SK-N-SH (cell line): ENCODE data around the gene A2M. TPM values are rescaled to one million over a fixed set of nuclear protein-coding genes. Genes with fewer than 3 reads are reported as not detected.

Experiments
- CTCF ChIA-PET: fragments of 300-600, 350-600 bp; formaldehyde crosslinking; extraction: SDS; loops from one replicate; lab custom pipeline; 2021; lab: Yijun Ruan, JAX
- POLR2A ChIA-PET: fragments of 350-600 bp; sonication (Branson Sonifier 250); formaldehyde crosslinking; extraction: SDS; loops from one replicate; lab custom pipeline; 2020; ENCODE audit warnings: antibody characterized with exemption, inconsistent platforms; lab: Yijun Ruan, JAX
- DNase-seq: peaks from one replicate; pipeline ENCODE4 v3.0.0; 2012
- H2AFZ ChIP-seq: fragments of 200-600 bp; sonication (generic); 2 replicates; pipeline ENCODE4 v1.8.1; 2016; ENCODE audit warnings: antibody characterized with exemption, mild to moderate bottlenecking, low read depth
- H3F3A ChIP-seq: fragments of 200-600 bp; sonication (generic); replicated peaks from 2 replicates; pipeline ENCODE3; 2016; ENCODE audit warnings: antibody characterized with exemption, mild to moderate bottlenecking; ENCODE audit not compliant: insufficient read depth
- H3K27ac ChIP-seq, 2 experiments: fragments of 200-500 bp in 1 of 2; fragments of 200-600 bp in 1 of 2; sonication (Bioruptor generic) in 1 of 2; sonication (generic), shearing (Covaris generic) in 1 of 2; 2 replicates each; pipeline versions ENCODE4 v1.5.1 to v1.6.1; 2014 to 2016; ENCODE audit warnings: low read depth in 2 of 2, inconsistent platforms in 1 of 2, low read length in 1 of 2, mild to moderate bottlenecking in 1 of 2, mixed read lengths in 1 of 2
- H3K27me3 ChIP-seq: fragments of 200-600 bp; sonication (generic), shearing (Covaris generic); 2 replicates; pipeline ENCODE4 v1.6.1; 2016; ENCODE audit warnings: mixed run types; ENCODE audit not compliant: insufficient read depth
- H3K36me3 ChIP-seq, 2 experiments: fragments of 200-500 bp in 1 of 2; fragments of 200-600 bp in 1 of 2; sonication (Bioruptor generic) in 1 of 2; sonication (generic) in 1 of 2; replicated peaks in 1 of 2; 2 replicates each; pipeline versions ENCODE3 to v1.5.1; 2014 to 2016; ENCODE audit warnings: low read length in 1 of 2, mild to moderate bottlenecking in 1 of 2; ENCODE audit not compliant: insufficient read depth in 2 of 2, control insufficient read depth in 1 of 2
- H3K4me1 ChIP-seq, 2 experiments: fragments of 200-500 bp in 1 of 2; fragments of 200-600 bp in 1 of 2; sonication (Bioruptor generic) in 1 of 2; sonication (generic), shearing (Covaris generic) in 1 of 2; 2 replicates each; pipeline versions ENCODE4 v1.5.1 to v1.6.1; 2014 to 2016; ENCODE audit warnings: low read depth in 1 of 2, low read length in 1 of 2, mixed run types in 1 of 2; ENCODE audit not compliant: insufficient read depth in 2 of 2, control insufficient read depth in 1 of 2
- H3K4me2 ChIP-seq: fragments of 200-600 bp; sonication (generic), shearing (Covaris generic); 2 replicates; pipeline ENCODE4 v1.6.1; 2017; ENCODE audit warnings: mixed run types
- H3K4me3 ChIP-seq, 2 experiments: fragments of 200-500 bp in 1 of 2; fragments of 200-600 bp in 1 of 2; sonication (Bioruptor generic) in 1 of 2; sonication (generic), shearing (Covaris generic) in 1 of 2; 2 replicates each; pipeline versions ENCODE4 v1.5.1 to v1.8.1; 2014 to 2016; ENCODE audit warnings: low read depth in 2 of 2, inconsistent platforms in 1 of 2, low read length in 1 of 2, mild to moderate bottlenecking in 1 of 2, mixed read lengths in 1 of 2, moderate library complexity in 1 of 2
- H3K79me2 ChIP-seq: fragments of 200-600 bp; sonication (generic); 2 replicates; pipeline ENCODE4 v1.8.1; 2017; ENCODE audit warnings: mild to moderate bottlenecking; ENCODE audit not compliant: insufficient read depth
- H3K9ac ChIP-seq: fragments of 200-600 bp; sonication (generic); 2 replicates; pipeline ENCODE4 v1.6.1; 2017; ENCODE audit warnings: mixed run types
- H3K9me2 ChIP-seq: fragments of 200-600 bp; sonication (generic); 2 replicates; pipeline ENCODE4 v1.6.1; 2017; ENCODE audit warnings: mixed run types
- H3K9me3 ChIP-seq: fragments of 200-600 bp; sonication (generic); 2 replicates; pipeline ENCODE4 v1.6.1; 2017; ENCODE audit warnings: mixed run types, mild to moderate bottlenecking, moderate library complexity
- H4K20me1 ChIP-seq: fragments of 200-600 bp; sonication (generic); 2 replicates; pipeline ENCODE4 v1.6.1; 2017; ENCODE audit warnings: mild to moderate bottlenecking, mixed run types; ENCODE audit not compliant: insufficient read depth
- EZH2phosphoT487 ChIP-seq: fragments of 200-600 bp; sonication (generic); IDR thresholded peaks from 2 replicates; pipeline ENCODE4 v1.6.1; 2017; ENCODE audit warnings: low read depth, mixed run types, mild to moderate bottlenecking, antibody characterized with exemption, moderate library complexity, borderline replicate concordance
- FOSL2 ChIP-seq: IDR thresholded peaks from 2 replicates; pipeline ENCODE4 v1.4.0; 2012; ENCODE audit warnings: low read depth, mild to moderate bottlenecking, moderate library complexity, borderline replicate concordance
- GABPA ChIP-seq: IDR thresholded peaks from 2 replicates; pipeline ENCODE4 v1.4.0; 2012; ENCODE audit warnings: low read depth, mild to moderate bottlenecking
- GATA2 ChIP-seq: sonication (generic); formaldehyde crosslinking; IDR thresholded peaks from 2 replicates; pipeline ENCODE4 v1.5.0; 2020; ENCODE audit warnings: mild to moderate bottlenecking, missing genetic modification reagents
- MAX ChIP-seq: IDR thresholded peaks from 2 replicates; pipeline ENCODE4 v1.4.0; 2012; ENCODE audit warnings: low read depth
- NFIC ChIP-seq: IDR thresholded peaks from 2 replicates; pipeline ENCODE4 v1.4.0; 2012; ENCODE audit warnings: borderline replicate concordance
- POLR2AphosphoS5 ChIP-seq: IDR thresholded peaks from 2 replicates; pipeline ENCODE4 v1.6.1; 2012; ENCODE audit warnings: low read depth, low read length
- RAD21 ChIP-seq: IDR thresholded peaks from 2 replicates; pipeline ENCODE4 v1.6.1; 2012; ENCODE audit warnings: mild to moderate bottlenecking, low read length
- RCOR1 ChIP-seq: fragments of 150-350 bp; IDR thresholded peaks from 2 replicates; pipeline ENCODE4 v1.6.1; 2017; ENCODE audit warnings: antibody characterized with exemption, low read length
- REST ChIP-seq: IDR thresholded peaks from 2 replicates; pipeline ENCODE4 v1.6.1; 2012; ENCODE audit warnings: mild to moderate bottlenecking, low read depth, low read length, moderate library complexity
- RXRA ChIP-seq: IDR thresholded peaks from 2 replicates; pipeline ENCODE4 v1.4.0; 2012; ENCODE audit warnings: low read depth, mild to moderate bottlenecking, borderline replicate concordance
- WGBS: methylation state at CpG from one replicate; pipeline ENCODE4 v1.1.6; 2017; ENCODE audit warnings: low lambda C conversion rate; 5-methylcytosine and 5-hydroxymethylcytosine counted together
- polyA plus RNA-seq, 3 experiments: library from polyadenylated mRNA; depleted of rRNA; stranded (reverse); fragments of >200 nt; gene quantifications; 2 replicates each; pipeline ENCODE4 v1.2.3, GENCODE V29; 2012
- TF ChIP-seq, protein P1 (sequence below): IDR thresholded peaks from 2 replicates; pipeline ENCODE4 v1.4.0; 2012; ENCODE audit warnings: low read depth, borderline replicate concordance

A2M gene
- polyA plus RNA-seq, 1 of the 3 experiments (the other 2 are of a cell fraction) = not detected

DNA sequence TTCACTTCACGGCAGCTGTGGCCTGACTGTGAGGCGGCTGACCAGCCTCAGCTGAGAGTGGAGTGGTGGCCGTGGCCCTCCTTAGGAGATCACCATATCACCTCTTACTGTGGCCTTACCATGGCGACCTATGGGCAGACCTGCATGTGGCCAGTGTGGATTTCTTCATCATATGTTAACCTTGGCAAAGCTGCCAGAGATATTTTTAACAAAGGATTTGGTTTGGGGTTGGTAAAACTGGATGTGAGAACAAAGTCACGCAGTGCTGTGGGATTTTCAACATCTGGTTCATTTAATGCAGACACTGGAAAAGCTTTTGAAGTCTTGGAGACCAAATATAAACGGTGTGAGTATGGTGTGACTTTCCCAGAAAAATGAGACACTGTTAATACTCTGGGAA, 79.5 kb downstream of the A2M start:
- Histone ChIP-seq H3F3A (no peaks in the 10 kb centered on the region), H3K4me3 (no peak overlapping the region), H3K4me2 (no peak overlapping the region), H3K27me3 (no peaks in the 10 kb centered on the region), H3K4me1 (no peaks in the 10 kb centered on the region), H4K20me1 (no peaks in the 10 kb centered on the region), H3K9me3 (no peaks in the 10 kb centered on the region), H2AFZ (no peak overlapping the region), H3K79me2 (no peaks in the 10 kb centered on the region)
- WGBS = 47% methylated on average over 6 of the region's 6 CpGs
- ChIA-PET CTCF (interaction anchor here (1.3 to 3.8 kb wide), 4 partner anchors 13 to 146 kb away, joined by 4 to 28 read pairs (median 10); partner anchors contain the start of gene M6PR), POLR2A (no interaction called here)
- TF ChIP-seq RXRA (no peak), FOSL2 (no peak), POLR2AphosphoS5 (no peak), RAD21 (no peak), GATA2 (CRISPR knock-in tag) (no peak), EZH2phosphoT487 (no peak), MAX (no peak), REST (no peak), GABPA (no peak), NFIC (no peak)
- TF ChIP-seq, all 33 proteins: peak for 0
- H3K27ac ChIP-seq = no peak overlapping the region
- no peak overlapping the region for H3K9ac ChIP-seq
- H3K36me3 ChIP-seq = no peaks in the 10 kb centered on the region
- no peak for DNase-seq
- H3K9me2 ChIP-seq = no peaks in the 10 kb centered on the region

GRCh38 chr12:9034095-9034494, 81.6 kb downstream of the A2M start:
- H3K9me2 ChIP-seq = no peaks in the 10 kb centered on the region
- H3K27ac ChIP-seq = no peak overlapping the region
- no peaks in the 10 kb centered on the region for H3K9me3 ChIP-seq
- no peak overlapping the region for H3K9ac ChIP-seq
- no peaks in the 10 kb centered on the region for H3K36me3 ChIP-seq
- TF ChIP-seq, protein P1, sequence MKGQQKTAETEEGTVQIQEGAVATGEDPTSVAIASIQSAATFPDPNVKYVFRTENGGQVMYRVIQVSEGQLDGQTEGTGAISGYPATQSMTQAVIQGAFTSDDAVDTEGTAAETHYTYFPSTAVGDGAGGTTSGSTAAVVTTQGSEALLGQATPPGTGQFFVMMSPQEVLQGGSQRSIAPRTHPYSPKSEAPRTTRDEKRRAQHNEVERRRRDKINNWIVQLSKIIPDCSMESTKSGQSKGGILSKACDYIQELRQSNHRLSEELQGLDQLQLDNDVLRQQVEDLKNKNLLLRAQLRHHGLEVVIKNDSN = no peak
- TF ChIP-seq GABPA (no peak), EZH2phosphoT487 (no peak), MAX (no peak), RCOR1 (no peak)
- TF ChIP-seq, all 33 proteins: peak for 0
- Histone ChIP-seq H2AFZ (no peak overlapping the region), H3K4me1 (no peaks in the 10 kb centered on the region), H3K4me2 (no peak overlapping the region), H3K79me2 (no peaks in the 10 kb centered on the region), H3K27me3 (no peaks in the 10 kb centered on the region), H3K4me3 (no peak overlapping the region), H3F3A (no peaks in the 10 kb centered on the region), H4K20me1 (no peaks in the 10 kb centered on the region)
- ChIA-PET POLR2A (no interaction called here), CTCF (interaction anchor here (1.2 to 1.7 kb wide), 2 partner anchors 16 to 84 kb away, joined by 3 to 7 read pairs; no protein-coding TSS in a partner anchor)
- 74% methylated on average over 6 of the region's 6 CpGs for WGBS
- DNase-seq = no peak
